Activated T-cell treated with anti-CD3 and anti-CD28 coated beads, Interleukin-2, amount 50 U/mL, for 48 hours (primary cell): Measurements from ENCODE around the gene PHOSPHO2.

Experiments used
- DNase-seq, 2 experiments: peaks; one replicate each; pipeline ENCODE4 v3.0.0-alpha.2; 2020

The PHOSPHO2 gene

DNA sequence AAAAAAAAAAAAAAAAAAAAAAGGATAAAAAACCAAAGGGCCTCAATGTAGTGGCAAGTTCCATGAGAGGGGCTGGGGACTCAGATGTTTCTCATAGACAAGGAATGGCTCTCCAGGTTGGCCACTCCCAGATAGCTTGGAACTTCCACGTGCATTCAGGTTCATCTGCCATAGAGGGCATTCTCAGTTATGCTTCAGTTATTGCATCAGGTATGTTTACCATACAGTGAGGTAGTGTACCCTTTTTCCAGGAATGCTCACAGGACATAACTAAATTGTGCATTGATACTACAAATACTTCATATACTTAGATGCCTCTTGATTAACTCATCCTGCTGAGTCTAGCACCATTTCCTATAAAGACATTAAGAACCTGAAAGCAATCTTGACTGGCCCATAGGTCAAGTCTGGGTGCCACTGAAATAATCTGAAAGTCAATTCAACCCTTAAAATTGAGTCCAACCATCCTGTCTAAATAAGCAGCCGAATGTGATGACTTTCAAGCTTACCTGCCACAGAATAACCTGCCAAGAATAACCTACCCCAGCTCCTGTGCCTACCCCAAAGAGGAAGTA is 24.7 kb downstream of the PHOSPHO2 start:
- no peak for DNase-seq

DNA sequence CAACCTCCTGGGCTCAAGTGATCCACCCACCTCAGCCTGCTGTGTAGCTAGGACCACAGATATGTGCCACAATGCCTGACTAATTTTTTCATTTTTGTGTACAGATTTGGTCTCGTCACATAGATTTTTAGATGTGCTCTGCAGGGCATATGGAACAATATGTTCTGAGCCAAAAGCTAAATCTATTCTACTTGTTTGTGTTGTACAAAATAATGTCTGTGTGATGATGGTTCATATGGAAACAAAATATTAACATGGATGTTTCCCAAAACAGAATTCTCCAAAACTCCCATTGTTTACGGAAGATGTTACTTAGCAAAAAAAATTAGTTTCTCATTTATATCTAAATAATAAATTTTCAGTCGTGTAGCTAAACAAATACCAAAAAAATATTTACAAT is 26.7 kb downstream of the PHOSPHO2 start:
- DNase-seq = no peak

DNA sequence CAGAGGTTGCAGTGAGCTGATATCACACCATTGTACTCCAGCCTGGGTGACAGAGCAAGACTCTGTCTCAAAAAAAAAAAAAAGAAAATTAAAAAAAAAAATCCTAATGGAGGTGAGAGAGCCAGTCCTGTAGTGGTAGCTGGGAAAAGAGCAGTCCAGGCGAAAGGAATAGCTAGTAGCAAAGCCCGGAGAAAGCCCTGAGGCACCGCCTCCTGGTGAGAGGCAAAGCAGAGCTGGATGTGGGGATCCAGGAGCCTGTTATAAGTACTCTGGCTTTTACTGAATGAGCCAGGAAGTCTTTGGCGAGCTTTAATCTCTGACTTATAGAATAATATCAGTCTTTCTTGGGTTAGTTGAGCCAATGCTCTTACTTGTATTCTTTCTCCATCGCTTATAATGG is 32.8 kb downstream of the PHOSPHO2 start:
- no peak for DNase-seq

DNA sequence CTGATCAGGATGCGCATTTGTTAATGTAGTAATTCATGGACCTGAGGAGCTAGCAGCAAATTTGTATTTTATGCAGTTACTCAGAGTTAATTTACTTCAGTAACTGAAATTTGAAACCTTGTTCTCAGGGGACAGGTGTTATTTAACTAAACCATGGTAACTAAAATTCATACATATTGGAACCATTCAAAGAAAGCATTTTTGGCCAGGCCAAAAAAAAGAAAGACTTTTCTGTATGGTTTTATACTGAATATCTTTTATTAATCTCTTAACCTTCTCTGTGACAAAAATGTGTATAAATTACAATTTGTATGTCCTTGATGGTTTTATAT is 35.0 kb downstream of the PHOSPHO2 start:
- DNase-seq = no peak

- no peak for DNase-seq
These were observed 37.8 kb downstream of the PHOSPHO2 start for GRCh38 chr2:169732075-169732474.

DNA sequence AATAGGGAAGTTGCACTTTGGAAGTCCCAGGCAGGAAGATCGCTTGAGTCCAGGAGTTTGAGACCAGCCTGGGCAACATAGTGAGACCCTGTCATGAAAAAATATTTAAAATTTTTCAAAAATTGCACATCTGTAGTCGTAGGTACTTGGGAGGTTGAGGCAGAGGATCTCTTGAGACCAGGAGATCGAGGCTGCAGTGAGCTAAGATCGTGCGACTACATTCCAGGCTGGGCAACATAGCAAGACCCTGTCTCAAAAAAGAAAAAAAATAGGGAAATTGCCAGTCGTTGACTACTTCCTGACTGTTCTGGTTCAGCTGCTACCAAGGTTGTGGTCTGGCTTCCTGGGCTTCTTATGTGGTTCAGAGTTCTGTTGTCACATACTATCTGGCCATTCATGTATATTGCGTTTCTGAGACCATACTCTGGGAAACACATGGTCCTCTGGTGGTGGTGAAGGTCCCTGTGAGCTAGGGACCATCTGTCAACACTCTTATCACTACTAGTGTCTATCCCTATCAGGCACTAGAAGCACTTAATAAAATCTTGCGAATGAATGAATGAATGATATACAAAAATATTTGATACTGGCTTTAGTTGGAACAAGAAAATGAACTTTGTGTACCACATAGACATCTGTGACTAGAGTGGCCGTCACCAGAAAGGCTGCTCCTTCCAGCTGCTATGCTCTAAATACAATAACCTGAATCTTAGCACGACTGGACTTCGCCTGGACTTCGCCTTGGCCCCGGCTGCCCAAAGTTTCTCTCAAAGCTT is 38.5 kb downstream of the PHOSPHO2 start:
- DNase-seq = no peak

- DNase-seq = peak; percentile 34 to 55
These were observed 40.0 kb downstream of the PHOSPHO2 start for GRCh38 chr2:169734169-169734847.

GRCh38 chr2:169735623-169736022 is 41.4 kb downstream of the PHOSPHO2 start:
- DNase-seq = no peak

GRCh38 chr2:169736902-169737301 is 42.6 kb downstream of the PHOSPHO2 start:
- DNase-seq = no peak

DNA sequence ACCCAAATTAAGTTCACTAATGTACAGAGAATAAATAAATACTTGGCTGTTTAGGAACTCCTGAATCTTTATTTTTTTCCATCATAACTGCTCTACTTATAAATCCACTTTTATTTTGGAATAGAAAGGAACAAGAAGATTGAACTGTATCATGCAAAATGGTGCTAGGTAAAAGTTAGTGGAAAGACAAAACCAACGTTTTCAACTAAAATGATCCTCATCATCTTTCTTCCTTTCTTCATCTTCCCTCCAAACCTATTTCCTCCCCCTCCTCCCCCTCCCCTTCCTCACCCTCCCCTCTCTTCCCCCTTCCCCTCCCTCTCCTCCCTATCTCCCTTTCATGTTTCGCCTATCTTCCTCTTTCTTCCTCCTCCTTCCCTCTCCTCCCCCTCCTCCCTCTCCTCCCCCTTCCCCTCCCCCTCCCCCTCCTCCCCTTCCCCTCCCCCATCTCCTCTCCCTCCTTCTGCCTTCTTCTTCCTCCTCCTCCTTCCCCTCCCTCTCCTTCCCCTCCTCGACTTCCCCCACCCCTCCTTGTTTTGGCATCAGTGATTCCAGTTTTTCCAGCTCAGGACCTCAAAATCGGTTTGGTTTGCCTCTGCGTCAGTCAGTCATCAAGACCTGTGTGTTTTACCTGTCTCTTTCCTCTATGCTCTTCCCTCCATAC is 44.4 kb downstream of the PHOSPHO2 start:
- no peak for DNase-seq

DNA sequence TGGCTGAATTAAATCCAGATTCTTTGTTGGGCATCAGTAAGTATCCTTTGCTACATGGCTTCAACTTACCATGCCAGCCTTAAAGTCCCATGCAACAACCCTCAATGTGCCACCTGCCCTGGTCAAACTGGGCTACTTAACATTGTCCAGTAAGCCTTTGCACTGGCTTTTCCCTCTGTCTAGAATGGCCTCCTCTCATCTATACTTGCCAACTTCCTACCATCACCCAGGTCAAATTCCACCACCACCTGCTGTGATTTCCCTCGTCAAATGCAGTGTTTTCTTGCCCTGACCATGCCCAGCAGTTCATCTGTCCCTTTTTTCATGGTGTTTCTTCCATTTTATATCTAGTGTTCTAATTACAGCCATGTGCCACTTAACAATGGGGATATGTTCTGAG is 45.1 kb downstream of the PHOSPHO2 start:
- DNase-seq = no peak

- DNase-seq = no peak
These were observed 49.3 kb downstream of the PHOSPHO2 start for GRCh38 chr2:169743549-169743948.

DNA sequence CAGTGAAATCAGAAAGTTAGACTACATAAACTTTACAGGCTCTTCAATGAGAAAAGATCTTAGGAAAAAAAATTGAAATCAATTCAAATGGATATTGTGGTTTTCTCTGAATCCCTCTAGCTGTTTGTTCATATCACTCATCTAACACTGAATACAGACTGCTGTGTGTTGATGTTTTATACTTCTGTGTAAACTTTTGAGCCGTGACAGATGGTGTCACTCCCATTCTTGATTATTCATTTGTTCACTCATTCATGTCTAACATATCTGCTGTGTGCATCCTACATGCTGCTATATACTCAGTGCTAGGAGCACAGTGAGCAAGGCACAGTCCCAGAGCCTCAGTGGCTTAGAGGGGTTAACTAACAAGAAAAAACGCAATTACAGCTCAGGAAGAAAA is 52.0 kb downstream of the PHOSPHO2 start:
- no peak for DNase-seq

GRCh38 chr2:169748319-169748718 is 54.0 kb downstream of the PHOSPHO2 start:
- no peak for DNase-seq
